ENCODE data around the gene COL17A1. TPM values are rescaled to one million over a fixed set of nuclear protein-coding genes. Genes with fewer than 3 reads are reported as not detected.

Gene COL17A1
- total RNA-seq, 4 donors from 2014 or later: under 0.01 to 0.59 (median 0.22) TPM; not detected in 1

DNA sequence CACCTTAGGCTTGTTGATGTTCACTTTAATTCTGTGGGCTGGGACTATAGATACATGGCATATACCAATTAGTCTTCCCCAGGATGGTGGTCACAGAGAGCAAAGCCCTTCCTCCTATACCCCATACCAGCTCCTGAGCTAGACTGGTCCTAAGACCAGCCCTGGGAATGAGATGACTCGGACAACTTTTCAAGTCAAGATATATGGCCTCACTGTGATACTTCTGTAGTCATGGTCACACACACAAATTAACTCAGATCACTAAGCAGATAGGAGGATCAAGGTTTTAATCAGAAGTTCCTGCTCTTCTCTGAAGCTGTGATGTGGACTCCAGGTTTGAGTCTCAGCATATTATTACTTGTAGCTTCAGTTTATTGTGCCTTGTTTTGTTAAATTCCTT is 65.7 kb downstream of the COL17A1 start:
- Histone ChIP-seq H3K4me1 (no peaks in the 10 kb centered on the region), H3K4me3 (no peak overlapping the region), H3K36me3 (peaks cover 3 to 83% (median 13%) of the 10 kb centered on the region in 3 donors), H3K27me3 (no peaks in the 10 kb centered on the region), H3K9me3 (no peaks in the 10 kb centered on the region), H3K27ac (no peak overlapping the region)
- TF ChIP-seq EP300 (IDR thresholded peaks at IDR 0.05): no peak
- no peak for TF ChIP-seq CTCF (IDR thresholded peaks at IDR 0.05)
- no peak for TF ChIP-seq POLR2A (IDR thresholded peaks at IDR 0.05)
- WGBS, 2 donors: 96 to 100% methylated on average over 1 of the region's 1 CpG
- DNase-seq (ENCODE audit: low spot score in 2 of 2): no peak

GRCh38 chr10:104018471-104018870 is 67.2 kb downstream of the COL17A1 start:
- no peaks in the 10 kb centered on the region for H3K27me3 ChIP-seq
- no peak for DNase-seq (ENCODE audit: low spot score in 2 of 2)
- H3K9me3 ChIP-seq: no peaks in the 10 kb centered on the region
- H3K27ac ChIP-seq: no peak overlapping the region
- no peaks in the 10 kb centered on the region for H3K4me1 ChIP-seq
- H3K36me3 ChIP-seq: peaks cover 3 to 73% (median 13%) of the 10 kb centered on the region in 3 donors
- no peak overlapping the region for H3K4me3 ChIP-seq
- 90 to 93% methylated on average over 6 of the region's 6 CpGs for WGBS, 2 donors
- TF ChIP-seq CTCF (IDR thresholded peaks at IDR 0.05): no peak

GRCh38 chr10:104016661-104017060 is 69.0 kb downstream of the COL17A1 start:
- no peak overlapping the region for H3K27ac ChIP-seq
- TF ChIP-seq POLR2A (IDR thresholded peaks at IDR 0.05) (no peak), CTCF (IDR thresholded peaks at IDR 0.05) (no peak), EP300 (IDR thresholded peaks at IDR 0.05) (no peak)
- no peaks in the 10 kb centered on the region for H3K27me3 ChIP-seq

DNA sequence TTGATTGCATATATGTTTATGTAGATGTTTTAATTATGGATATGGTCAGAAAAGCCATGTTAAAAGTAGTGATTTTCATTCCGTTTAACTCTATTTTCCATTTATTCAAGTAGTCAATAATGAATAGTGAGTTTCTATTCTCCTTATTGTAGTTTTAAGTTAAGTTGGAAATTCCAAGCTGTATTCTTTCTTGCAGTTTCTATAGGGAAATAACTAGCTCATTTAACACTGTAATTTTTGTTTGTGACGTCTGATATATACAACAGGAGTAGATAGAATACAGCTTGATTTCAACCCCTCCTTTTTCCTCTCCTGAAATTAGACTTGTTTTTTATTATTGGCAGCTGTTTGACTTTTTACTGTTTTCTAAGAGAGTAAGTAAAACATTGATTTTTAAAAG is 71.5 kb downstream of the COL17A1 start:
- Histone ChIP-seq H3K9me3 (no peaks in the 10 kb centered on the region), H3K27ac (no peak overlapping the region), H3K27me3 (no peaks in the 10 kb centered on the region), H3K4me1 (no peaks in the 10 kb centered on the region), H3K36me3 (peaks cover 0 to 53% (median 2%) of the 10 kb centered on the region in 3 donors), H3K4me3 (no peak overlapping the region)
- no peak for DNase-seq (ENCODE audit: low spot score in 2 of 2)
- WGBS, 2 donors: 74 to 76% methylated on average over 2 of the region's 2 CpGs
- TF ChIP-seq CTCF (IDR thresholded peaks at IDR 0.05) (no peak), EP300 (IDR thresholded peaks at IDR 0.05) (no peak), POLR2A (IDR thresholded peaks at IDR 0.05) (no peak)

More at GRCh38 chr10:104016661-104017060, 69.0 kb downstream of the COL17A1 start:
- DNase-seq (ENCODE audit: low spot score in 2 of 2): no peak
- 60 to 75% methylated on average over 1 of the region's 1 CpG for WGBS, 2 donors
- Histone ChIP-seq H3K4me3 (no peak overlapping the region), H3K4me1 (no peaks in the 10 kb centered on the region), H3K9me3 (no peaks in the 10 kb centered on the region), H3K36me3 (peaks cover 3 to 61% (median 8%) of the 10 kb centered on the region in 3 donors)

DNA sequence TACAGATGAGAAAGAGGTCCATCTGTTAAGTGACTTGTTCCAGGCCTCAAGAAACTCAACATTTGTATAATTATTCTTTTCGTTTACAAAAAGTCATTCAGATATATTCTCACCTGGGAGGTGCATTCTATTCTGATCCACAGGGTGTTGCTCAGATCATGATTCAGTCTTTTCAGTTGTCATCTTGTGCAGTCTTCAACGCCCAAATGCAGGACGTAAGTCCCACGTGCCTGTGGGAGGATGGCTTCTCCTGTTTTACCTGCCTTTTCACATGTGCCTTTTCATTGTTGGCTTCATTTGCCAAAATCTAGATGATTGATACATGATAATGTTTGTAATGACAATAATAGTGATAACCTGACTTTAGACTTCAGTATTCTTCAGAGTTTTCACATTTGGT is 72.2 kb downstream of the COL17A1 start:
- H3K36me3 ChIP-seq: peaks cover 0 to 53% (median 0%) of the 10 kb centered on the region in 3 donors
- TF ChIP-seq EP300 (IDR thresholded peaks at IDR 0.05) (no peak), CTCF (IDR thresholded peaks at IDR 0.05) (no peak), POLR2A (IDR thresholded peaks at IDR 0.05) (no peak)
- H3K4me1 ChIP-seq: no peaks in the 10 kb centered on the region
- no peaks in the 10 kb centered on the region for H3K27me3 ChIP-seq
- no peaks in the 10 kb centered on the region for H3K9me3 ChIP-seq
- WGBS, 2 donors: 94 to 97% methylated on average over 4 of the region's 4 CpGs
- H3K27ac ChIP-seq: no peak overlapping the region
- DNase-seq (ENCODE audit: low spot score in 2 of 2): no peak
- H3K4me3 ChIP-seq: no peak overlapping the region
